ENCODE data around the gene ARFGAP3.

Gene ARFGAP3

GRCh38 chr22:42842658-42843370 is 14.3 kb downstream of the ARFGAP3 start:
- TF ChIP-seq, protein P1, sequence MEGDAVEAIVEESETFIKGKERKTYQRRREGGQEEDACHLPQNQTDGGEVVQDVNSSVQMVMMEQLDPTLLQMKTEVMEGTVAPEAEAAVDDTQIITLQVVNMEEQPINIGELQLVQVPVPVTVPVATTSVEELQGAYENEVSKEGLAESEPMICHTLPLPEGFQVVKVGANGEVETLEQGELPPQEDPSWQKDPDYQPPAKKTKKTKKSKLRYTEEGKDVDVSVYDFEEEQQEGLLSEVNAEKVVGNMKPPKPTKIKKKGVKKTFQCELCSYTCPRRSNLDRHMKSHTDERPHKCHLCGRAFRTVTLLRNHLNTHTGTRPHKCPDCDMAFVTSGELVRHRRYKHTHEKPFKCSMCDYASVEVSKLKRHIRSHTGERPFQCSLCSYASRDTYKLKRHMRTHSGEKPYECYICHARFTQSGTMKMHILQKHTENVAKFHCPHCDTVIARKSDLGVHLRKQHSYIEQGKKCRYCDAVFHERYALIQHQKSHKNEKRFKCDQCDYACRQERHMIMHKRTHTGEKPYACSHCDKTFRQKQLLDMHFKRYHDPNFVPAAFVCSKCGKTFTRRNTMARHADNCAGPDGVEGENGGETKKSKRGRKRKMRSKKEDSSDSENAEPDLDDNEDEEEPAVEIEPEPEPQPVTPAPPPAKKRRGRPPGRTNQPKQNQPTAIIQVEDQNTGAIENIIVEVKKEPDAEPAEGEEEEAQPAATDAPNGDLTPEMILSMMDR (conservative IDR thresholded peaks at IDR 0.05; ENCODE audit: low read depth) = no peak
- POLR2A ChIA-PET (ENCODE audit: low non-redundant PET) = no interaction called here
- no peak overlapping the region for H3K27ac ChIP-seq
- DNase-seq (ENCODE audit: low spot score) = no peak
- CTCF ChIA-PET = interaction anchor here (0.7 kb wide), 1 partner anchor 61 kb away, joined by 3 read pairs; no protein-coding TSS in a partner anchor

DNA sequence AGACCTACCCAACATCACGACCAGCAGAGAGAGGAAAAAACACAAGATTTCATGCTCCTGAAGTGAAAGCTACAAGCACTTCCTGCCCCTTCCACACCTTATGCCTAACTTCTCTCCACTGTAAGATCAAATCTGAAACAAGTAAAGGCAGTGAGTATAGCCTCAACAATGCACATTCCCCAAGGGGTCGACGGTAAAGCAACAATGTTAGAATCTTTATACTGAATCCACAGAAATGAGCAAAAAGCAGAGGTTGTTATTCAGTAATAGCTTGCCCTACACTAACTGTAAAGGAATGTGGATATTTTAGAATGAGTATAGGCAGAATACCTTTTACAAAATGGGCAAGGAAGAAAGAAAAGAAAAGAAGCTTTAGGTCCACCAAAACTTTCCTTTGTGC is 15.6 kb downstream of the ARFGAP3 start:
- ChIA-PET POLR2A (ENCODE audit: low non-redundant PET) (no interaction called here), CTCF (interaction anchor here (0.6 kb wide), 1 partner anchor 168 kb away, joined by 4 read pairs; no protein-coding TSS in a partner anchor)
- peak; percentile 15 for DNase-seq (ENCODE audit: low spot score)
- H3K27ac ChIP-seq = no peak overlapping the region
- TF ChIP-seq, protein P1 (conservative IDR thresholded peaks at IDR 0.05; ENCODE audit: low read depth) = no peak

- TF ChIP-seq, protein P1 (conservative IDR thresholded peaks at IDR 0.05; ENCODE audit: low read depth) = no peak
- POLR2A ChIA-PET (ENCODE audit: low non-redundant PET) = no interaction called here
- no peak overlapping the region for H3K27ac ChIP-seq
- no peak for DNase-seq (ENCODE audit: low spot score)
- CTCF ChIA-PET = no interaction called here
These were observed 19.5 kb downstream of the ARFGAP3 start for GRCh38 chr22:42837556-42837955.

DNA sequence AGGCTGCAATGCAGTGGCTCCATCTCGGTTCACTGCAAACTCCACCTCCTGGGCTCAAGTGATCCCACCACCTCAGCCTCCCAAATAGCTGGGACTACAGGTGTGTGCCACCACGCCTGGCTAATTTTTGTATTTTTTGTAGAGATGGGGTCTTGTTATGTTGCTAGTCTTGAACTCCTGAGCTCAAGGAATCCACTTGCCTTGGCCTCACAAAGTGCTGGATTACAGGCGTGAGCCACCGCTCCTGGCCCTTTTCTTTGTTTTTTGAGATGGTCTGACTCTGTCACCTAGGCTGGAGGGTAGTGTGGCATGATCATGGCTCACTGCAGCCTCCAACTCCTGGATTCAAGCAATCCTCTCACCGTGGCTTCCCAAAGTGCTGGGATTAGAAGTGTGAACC is 21.0 kb downstream of the ARFGAP3 start:
- no peak overlapping the region for H3K27ac ChIP-seq
- DNase-seq (ENCODE audit: low spot score) = no peak
- CTCF ChIA-PET = no interaction called here
- POLR2A ChIA-PET (ENCODE audit: low non-redundant PET) = no interaction called here
- TF ChIP-seq, protein P1 (conservative IDR thresholded peaks at IDR 0.05; ENCODE audit: low read depth) = no peak

GRCh38 chr22:42834177-42834949 is 22.7 kb downstream of the ARFGAP3 start:
- TF ChIP-seq, protein P1 (conservative IDR thresholded peaks at IDR 0.05; ENCODE audit: low read depth) = no peak
- POLR2A ChIA-PET (ENCODE audit: low non-redundant PET) = no interaction called here
- no peak for DNase-seq (ENCODE audit: low spot score)
- CTCF ChIA-PET = no interaction called here
- H3K27ac ChIP-seq = no peak overlapping the region

GRCh38 chr22:42833104-42833503 is 24.0 kb downstream of the ARFGAP3 start:
- no peak overlapping the region for H3K27ac ChIP-seq
- POLR2A ChIA-PET (ENCODE audit: low non-redundant PET) = no interaction called here
- CTCF ChIA-PET = interaction anchor here (0.8 kb wide), 1 partner anchor 1988 kb away, joined by 6 read pairs; no protein-coding TSS in a partner anchor
- TF ChIP-seq, protein P1 (conservative IDR thresholded peaks at IDR 0.05; ENCODE audit: low read depth) = no peak
- DNase-seq (ENCODE audit: low spot score) = no peak

Data from RWPE1 (cell line).